COLO829 (cell line): Measurements from ENCODE around the gene COA7.
"Not testable (repeated sequence)": the region's sequence is repeated elsewhere in the genome, so short reads cannot be mapped to it uniquely, and the experiment has no call there.

Experiments used
- DNase-seq: peaks from one replicate; pipeline ENCODE4 v3.0.0; 2012; ENCODE audit warnings: low spot score

COA7 gene

DNA sequence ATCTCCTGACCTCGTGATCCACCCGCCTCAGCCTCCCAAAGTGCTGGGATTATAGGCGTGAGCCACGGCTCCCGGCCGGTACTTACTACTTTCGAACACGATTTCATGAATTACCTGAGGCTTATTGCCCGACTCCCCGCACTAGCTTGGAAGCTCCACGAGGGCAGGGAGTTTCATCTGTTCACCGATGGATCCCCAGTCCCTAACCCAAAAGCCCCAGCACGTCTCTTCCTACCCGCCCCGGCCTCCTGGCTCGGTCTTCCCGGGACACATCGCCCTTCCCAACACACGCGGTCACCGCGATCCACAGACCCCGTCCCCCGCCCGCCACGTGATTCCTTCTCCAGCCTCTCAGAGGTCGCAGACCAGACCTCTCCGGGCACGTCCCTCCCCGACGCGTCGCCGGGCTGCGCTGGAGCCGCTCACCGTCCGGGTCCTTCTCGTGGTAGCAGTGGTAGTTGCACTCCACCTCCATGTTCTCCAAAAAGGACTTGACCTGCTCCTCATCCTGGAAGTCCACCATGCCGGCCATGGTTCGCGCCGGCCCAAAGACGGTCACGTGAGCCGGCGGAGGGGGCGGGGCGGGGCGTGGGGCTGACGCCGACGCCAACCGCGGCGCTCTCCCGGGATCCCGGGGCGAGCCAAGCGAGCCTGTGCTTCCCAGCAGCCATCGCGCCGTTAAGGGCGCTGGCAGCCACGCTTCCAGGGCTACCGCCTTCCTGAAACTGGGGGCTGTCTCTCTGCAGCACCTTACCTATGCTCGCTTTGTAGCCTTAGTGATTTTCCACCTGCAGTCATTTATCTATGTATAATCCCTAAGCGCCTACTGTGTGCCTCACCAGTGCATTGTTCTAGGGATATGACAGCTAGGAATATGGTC is at the start of gene COA7:
Gene COA7 (minus strand): TSS at position 553 of the 880 bp plus-strand sequence. CDS start 21 bp downstream, at position 532.
- DNase-seq: peak; percentile 67

DNA sequence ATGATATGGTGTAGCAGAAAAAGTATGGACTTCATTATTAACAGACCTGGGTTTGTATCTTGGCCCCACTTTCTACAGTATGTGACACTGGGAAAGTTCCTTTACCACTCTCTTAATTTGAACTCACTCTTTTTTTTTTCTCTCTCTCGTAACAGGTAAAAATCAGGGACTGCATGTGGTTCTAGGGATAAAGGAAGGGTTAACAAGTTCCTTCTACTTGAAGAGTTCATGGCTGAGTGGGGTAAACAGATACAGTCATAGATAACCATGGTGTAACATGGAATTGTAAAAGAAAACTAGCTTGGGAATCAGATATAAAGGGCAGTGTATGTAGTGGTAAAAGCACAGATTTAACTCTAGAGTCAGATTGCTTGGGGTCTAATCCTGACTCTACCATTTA is 49.3 kb upstream of the COA7 start:
- no peak for DNase-seq

DNA sequence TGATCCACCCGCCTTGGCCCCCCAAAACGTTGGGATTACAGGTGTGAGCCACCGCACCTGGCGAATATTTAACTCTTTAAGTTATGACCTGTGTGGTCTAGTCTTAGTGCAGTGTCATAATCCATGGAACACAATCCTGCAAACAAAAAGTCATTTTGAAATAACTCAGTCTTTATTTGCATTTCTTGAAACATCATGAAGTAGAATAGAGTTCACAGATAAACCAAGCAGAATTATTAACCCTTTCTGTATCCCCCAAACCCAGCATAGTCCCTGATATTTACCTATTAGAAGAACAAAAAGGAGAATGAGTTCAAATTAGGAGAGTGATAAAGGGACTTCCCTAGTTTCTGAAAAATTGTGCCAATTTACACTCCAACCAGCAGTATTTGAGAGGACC is 48.0 kb upstream of the COA7 start:
- DNase-seq: no peak

DNA sequence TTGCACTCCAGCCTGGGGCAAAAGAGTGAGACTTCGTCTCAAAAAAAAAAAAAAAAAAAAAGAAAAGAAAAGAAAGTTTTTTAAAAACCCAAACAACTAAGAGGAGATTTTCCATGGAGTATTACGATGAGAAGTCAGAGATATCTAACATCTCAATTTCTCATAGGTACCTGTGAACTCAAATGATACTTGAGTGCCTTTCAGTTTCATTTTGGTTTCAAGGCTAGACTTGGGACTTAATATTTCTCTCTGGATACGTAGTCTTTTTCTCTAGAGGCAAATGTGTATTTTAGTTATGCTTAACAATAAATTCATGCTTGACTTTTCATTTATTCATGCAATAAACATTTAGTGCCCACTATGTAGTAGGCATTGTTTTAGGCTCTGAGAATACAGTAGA is 43.1 kb upstream of the COA7 start:
- no peak for DNase-seq

DNA sequence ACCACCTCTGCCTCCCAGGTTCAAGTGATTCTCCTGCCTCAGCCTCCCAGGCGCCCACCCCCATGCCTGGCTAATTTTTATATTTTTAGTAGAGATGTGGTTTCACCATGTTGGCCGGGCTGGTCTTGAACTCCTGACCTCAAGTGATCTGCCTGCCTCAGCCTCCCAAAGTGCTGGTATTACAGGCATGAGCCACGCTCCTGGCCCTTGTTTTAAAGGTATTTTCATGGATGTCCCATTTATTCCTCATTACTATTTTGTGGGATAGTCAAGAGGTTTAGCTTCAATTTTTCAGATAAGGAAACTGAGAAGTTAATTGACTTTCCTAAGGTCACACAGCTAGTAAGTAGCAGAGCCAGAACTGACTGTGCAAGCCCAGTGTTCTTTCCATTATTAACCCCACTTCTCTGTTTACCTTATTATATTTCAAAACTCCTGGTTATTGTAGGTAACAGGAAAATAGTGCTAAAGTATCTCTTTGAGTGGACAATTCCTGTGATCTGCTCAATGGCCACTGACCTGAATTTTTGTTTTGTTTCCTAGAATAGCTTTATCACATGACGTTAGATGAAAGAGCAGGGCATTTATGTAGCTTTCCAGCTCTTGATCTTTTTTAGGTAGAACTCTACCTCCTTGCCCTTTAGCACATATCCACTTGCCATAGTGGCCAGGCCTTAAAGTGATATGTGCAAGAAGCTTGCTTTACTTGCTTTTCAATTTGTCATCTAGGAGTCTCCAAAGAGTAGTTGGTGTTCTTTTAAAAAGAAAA is 41.7 kb upstream of the COA7 start:
- DNase-seq: no peak

DNA sequence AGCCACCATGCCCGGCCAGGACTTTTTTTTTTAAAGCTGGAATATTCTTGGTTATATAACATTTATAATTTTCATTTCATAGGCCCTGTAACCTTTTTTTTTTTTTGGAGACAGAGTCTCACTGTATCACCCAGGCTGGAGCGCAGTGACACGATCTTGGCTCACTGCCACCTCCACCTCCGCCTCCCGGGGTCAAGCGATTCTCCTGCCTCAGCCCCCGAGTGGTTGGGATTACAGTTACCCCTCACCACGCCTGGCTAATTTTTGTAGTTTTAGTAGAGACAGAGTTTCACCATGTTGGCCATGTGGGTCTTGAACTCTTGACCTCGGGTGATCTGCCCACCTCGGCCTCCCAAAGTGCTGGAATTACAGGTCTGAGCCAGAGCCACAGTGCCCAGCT is 40.7 kb upstream of the COA7 start:
- no peak for DNase-seq

DNA sequence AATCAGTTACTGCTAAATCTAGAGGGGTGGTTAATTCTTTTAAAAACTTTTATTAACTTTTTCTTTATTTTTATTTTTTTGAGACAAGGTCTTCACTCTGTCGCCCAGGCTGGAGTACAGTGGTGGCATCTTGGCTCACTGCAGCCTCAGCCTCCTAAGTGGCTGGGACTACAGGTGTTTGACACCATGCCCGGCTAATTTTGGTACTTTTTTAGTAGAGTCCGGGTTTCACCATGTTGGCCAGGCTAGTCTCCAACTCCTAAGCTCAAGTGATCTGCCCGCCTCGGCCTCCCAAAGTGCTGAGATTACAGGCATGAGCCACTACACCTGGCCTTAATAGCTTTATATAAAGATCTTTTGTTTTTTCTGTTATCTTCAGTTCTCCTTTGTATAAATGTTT is 40.0 kb upstream of the COA7 start:
- no peak for DNase-seq

DNA sequence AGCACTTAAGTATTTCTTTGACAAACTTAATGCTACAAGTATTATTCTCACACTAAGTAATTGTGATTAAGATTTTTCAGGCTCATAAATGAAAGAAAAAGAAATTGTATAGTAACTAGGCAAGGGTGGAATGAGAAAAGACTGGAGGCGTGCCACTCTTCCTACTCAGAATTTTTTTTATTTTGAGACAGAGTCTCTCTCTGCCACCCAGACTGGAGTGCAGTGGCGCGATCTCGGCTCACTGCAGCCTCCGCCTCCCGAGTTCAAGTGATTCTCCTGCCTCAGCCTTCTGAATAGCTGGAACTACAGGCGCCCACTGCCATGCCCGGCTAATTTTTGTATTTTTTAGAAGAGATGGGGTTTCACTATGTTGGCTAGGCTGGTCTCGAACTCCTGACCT is 37.2 kb upstream of the COA7 start:
- not testable (repeated sequence) for DNase-seq

DNA sequence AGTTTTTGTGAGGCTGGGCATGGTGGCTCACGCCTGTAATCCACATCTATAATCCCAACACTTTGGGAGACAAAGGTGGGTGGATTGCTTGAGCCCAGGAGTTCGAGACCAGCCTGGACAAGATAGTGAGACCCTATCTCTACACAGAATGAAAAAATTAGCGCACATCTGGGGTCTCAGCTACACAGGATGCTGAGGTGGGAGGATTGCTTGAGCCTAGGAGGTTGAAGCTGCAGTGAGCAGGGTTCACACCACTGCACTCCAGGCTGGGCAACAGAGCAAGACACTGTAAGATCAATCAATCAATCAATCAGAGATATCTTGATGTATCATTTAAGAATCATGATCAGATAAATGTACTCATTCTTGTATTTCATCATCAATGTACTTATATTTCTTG is 35.2 kb upstream of the COA7 start:
- DNase-seq: no peak

DNA sequence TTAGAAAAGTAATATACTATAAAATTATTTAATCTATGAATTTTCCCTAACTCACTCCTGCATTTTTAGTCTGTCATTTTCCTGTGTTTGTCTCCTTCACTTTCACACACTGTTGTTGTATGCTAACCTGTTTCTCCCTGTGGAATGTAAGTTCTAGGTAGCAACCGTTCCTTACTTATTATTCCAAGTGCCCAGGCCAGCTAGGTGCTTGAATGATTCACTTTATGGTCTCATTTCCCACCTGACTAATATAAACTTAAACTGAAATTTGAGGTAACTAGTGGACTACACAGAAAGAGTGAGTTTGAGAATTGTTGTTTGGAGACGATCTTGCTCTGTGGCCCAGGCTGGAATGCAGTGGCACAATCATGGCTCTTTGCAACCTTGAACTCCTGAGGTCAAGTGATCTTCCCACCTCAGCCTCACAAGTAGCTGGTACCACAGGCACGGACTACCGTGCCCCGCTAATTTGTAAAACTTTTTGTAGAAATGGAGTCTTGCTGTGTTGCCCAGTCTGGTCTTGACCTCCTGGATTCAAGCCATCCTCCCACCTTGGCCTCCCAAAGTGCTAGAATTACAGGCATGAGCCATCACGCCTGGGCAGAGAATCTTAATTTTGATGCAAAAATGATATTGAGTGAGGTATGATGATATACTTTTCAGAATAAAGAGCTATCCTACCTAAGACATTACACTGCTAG is 30.0 kb upstream of the COA7 start:
- DNase-seq: no peak

DNA sequence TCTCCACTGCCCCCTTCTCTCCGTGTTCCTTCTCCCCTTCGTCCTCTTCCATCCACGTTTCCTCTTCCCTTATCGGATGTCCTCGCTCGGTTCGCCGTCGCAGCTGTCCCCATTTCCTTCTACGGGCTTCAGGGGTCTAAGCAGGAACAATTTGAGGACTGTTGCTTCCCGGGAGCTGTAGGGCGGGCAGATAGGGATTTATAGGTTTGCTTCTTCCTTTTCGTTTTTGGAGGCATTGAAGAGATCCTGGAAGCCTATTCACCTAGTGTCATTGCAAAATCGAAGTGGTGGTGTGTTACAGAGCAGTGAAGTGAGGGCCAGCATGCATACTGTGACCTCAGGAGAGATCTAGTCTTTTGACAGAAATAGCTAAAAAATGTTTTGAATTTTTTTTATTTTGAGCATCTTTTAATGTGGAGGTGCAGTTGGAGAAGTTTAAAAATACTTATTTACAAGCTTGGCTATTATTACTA is 29.0 kb upstream of the COA7 start:
- DNase-seq: peak; percentile 6

DNA sequence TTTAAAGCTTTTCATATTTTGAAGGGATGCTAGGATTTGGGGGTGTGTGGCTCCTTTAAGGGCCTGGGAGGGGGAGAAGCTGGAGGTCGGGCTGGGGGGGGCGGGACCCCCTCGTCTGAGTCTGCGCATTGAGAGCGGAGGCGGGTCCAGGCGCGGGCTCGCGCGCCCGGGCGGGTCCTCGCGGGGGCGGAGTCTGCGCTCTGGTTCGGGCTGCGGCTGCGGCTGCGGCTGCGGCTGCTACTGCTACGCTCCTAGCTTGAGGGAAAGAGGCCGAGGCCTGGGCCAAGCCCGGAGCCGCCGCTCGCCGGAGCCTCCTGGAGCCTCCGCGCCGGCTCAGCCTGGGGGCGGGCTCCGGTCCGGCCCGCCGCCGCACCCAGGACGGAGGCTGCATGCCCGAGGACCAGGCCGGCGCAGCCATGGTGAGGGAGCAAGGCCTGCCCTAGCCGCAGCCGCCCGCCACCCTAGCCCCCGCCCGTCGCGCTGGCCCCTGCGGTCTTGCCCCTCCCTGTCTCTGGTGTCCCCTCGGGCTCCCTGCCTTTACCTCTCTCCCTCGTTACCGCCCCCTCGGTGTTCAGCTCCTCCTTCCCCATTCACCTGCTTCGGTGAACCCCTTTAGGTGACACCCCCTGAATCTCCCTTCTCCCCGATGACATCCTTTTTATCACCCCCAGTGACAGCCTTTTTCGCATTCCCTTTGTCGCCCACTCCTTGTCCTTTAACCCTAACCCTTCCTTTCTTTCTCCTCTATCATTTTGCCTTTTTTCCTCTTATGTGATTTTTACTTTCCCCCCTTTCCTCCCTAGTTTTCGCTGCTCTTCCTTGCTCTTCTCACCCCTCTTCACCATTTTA is 28.3 kb upstream of the COA7 start, which contains the start of gene ZYG11B:
Gene ZYG11B (plus strand): TSS at position 189 of the 849 bp plus-strand sequence. CDS start 201 bp downstream, at position 390.
- peak; percentile 98 for DNase-seq

DNA sequence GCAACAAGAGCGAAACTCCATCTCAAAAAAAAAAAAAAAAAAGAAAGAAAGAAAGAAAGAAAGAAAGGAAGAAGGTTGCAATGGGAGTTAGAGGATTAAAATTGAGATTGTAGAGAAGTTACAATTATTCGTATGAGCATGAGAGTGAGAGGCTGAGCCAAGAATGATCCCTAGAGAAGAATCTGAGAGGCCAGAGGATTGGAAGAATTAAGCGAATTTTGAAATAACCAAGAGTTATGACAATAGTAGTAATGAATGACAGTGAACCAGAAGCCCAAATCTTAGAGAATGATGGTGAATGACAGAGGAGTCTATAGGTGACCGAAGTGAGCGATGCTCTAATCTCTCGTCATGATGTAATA is 27.7 kb upstream of the COA7 start:
- no peak for DNase-seq

DNA sequence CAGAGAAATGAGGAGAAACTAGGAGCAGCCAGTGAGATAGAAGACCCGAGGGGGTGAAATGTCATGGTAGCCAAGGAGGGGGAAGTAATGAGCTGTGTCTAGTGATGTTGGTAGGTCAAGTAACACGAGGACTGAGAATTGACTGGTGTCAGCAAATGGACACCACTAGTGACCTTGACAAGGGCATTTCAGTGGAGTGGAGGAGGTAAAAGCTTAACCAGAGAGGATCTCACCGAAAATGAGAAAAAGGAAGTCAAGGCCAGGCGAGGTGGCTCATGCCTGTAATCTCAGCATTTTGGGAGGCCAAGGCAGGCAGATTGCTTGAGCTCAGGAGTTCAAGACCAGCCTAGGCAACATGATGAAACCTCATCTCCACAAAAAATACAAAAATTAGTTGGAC is 25.1 kb upstream of the COA7 start:
- no peak for DNase-seq

DNA sequence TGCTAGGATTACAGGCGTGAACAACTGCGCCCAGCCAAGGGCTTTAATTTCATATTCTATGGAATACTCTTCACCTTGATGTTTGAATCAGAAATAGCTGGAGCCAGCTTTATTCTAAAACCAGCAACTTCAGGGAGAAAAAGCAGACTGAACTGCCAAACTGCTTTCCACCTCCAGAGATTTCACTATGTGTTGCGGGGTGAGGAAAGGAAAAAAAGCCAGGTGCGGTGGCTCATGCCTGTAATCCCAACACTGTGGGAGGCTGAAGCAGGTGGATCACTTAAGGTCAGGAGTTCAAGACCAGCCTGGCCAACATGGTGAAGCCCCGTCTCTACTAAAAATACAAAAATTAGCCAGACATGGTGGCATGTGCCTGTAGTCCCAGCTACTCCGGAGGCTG is 17.1 kb upstream of the COA7 start:
- not testable (repeated sequence) for DNase-seq

DNA sequence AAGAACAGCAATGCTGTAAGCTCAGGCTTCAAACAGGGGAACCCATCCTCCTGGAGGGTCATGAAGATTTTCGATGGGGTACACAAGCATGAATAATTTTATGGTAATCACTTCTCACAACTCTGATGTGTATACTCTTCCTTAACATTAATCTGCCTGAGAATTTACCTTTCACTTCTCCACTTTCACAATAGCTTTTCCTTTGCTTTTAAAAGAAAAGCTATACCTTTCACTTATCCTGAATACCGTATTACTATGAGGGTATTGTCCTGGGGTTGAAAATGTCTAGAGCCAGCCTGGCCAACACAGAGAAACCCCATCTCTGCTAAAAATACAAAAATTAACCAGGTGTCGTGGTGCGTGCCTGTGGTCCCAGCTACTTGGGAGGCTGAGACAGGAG is 15.4 kb upstream of the COA7 start:
- DNase-seq: no peak

DNA sequence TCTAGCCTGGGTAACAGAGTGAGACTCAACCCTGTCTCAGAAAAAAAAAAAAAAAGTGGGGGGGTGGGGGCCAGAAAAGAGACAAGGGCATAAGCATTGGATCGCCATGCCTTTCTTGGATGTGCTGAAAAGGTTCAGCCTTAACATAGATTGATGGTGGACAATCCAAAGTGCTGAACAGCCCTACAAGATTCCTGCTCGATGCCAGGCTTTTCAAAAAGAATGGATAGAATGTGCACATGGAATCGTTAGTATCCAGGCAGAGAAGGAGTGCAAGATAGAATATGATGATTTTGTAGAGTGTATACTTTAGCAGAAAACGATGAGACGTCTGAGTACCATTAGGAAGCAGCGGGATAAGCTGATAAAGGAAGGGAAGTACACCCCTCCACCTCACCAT is 10.9 kb upstream of the COA7 start:
- no peak for DNase-seq

DNA sequence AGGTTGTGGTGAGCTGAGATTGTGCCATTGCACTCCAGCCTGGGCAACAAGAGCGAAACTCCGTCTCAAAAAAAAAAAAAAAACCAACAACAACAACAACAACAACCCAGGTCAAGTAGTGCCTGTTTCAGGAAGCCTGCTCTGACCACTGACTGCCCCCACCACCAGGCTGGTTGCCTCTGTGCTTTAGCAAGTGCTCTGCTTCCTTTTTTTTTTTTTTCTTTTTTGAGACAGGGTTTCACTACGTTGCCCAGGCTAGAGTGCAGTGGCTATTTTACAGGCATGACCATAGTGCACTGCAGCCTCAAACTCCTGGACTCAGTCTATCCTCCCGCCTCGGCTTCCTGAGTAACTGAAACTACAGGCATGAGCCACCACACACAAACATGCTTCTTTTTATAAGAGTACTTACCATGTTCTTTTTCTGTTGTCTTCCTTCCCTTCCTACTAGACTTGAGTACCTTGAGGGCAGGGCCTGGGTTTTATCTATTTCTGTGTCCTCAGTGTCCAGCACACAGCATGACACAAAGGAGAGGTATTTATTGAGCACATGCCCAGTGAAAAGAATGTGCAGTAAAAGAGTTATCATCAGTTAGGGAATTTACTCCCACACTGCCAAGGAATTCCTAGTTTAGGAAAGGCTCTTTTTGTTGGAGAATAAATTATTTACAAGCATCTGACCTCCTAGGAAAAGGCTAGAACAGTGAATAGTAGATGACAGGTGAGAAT is 9.9 kb upstream of the COA7 start:
- DNase-seq: no peak

DNA sequence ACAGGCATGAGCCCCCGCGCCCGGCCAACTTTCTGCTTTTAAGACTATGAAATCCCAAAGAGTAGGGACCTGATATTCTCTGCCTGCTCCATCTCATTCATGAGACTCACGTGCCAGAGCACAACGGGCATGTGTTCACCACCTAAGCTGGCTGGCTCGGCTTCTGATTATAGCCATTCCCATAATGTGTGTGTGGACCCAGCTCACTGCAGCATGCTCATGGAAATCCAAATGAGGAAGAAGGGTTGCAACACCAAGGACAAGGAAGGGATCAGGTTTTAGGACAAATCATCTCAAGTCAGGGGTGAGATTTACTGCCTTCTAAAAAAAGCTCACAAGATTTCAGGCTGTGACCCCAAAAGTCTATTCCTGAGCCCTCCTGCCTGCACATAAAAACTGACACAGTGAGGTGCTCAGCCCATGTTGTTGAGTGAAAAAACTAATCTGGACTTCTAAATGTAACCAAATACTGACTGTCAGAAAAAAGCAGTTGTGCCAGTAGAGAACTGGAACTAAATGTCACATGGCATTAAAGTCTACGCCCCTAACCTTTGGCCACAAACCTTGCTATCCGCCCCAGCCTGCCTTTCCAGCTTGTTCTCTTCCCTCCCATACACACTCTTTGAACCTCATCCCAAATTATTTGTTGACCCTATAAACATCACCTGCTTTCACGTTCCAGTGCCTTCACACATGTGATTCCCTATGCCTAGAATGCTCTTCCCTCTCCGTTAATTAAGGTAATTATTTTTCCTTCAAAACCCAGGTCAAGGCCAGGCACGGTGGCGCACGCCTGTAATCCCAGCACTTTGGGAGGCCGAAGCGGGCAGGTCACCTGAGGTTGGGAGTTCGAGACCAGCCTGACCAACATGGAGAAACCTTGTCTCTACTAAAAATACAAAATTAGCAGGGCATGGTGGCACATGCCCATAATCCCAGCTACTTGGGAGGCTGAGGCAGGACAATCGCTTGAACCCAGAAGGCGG is 9.1 kb upstream of the COA7 start:
- no peak for DNase-seq
